A549 (cell line): ENCODE measurements around the gene XBP1. TPM values are rescaled to one million over a fixed set of nuclear protein-coding genes. Genes with fewer than 3 reads are reported as not detected.

ENCODE experiments used
- ATAC-seq, 2 experiments: fragments of 200-7000 bp in 1 of 2; fragments of >200 bp in 1 of 2; cut with Nextera tagmentation in 1 of 2; cut with Tn5 transposase in 1 of 2; 3 replicates each; pipeline versions ENCODE4 v1.8.0 to v1.9.1; 2018 to 2020; ENCODE audit warnings: mild to moderate bottlenecking in 1 of 2, moderate library complexity in 1 of 2
- CTCF ChIA-PET: fragments of 300-600 bp; sonication (Branson Sonifier 250); formaldehyde crosslinking; extraction: SDS; loops from one replicate; lab custom pipeline; 2021; ENCODE audit warnings: antibody characterized with exemption, inconsistent platforms; lab: Yijun Ruan, JAX
- POLR2A ChIA-PET: fragments of 350-600 bp; formaldehyde crosslinking; extraction: SDS; loops from one replicate; lab custom pipeline; 2021; ENCODE audit warnings: antibody characterized with exemption, inconsistent platforms; lab: Yijun Ruan, JAX
- DNase-seq, 2 experiments: peaks; one replicate each; pipeline versions ENCODE4 v3.0.0 to v3.0.0-alpha.2; 2011 to 2016; ENCODE audit warnings: low read depth in 1 of 2, low spot score in 1 of 2
- FAIRE-seq: peaks from 2 replicates; lab custom pipeline; 2011; peaks lifted over from hg19 to GRCh38; lab: Jason Lieb, UNC
- H3K27ac ChIP-seq, 2 experiments: fragments of >200 bp; sonication (Bioruptor Twin); formaldehyde crosslinking; 3 replicates each; pipeline ENCODE4 v1.5.1; 2016 to 2017
- H3K4me1 ChIP-seq: fragments of >200 bp; sonication (Bioruptor Twin); formaldehyde crosslinking; 3 replicates; pipeline ENCODE4 v1.6.1; 2016
- H3K4me2 ChIP-seq: fragments of >200 bp; sonication (Bioruptor Twin); formaldehyde crosslinking; 3 replicates; pipeline ENCODE4 v1.6.1; 2016
- H3K4me3 ChIP-seq: fragments of >200 bp; sonication (Bioruptor Twin); formaldehyde crosslinking; 3 replicates; pipeline ENCODE4 v1.5.1; 2016
- H3K9me3 ChIP-seq: fragments of >200 bp; sonication (Bioruptor Twin); formaldehyde crosslinking; 3 replicates; pipeline ENCODE4 v1.6.1; 2016
- CHD2 ChIP-seq: fragments of 150-350 bp; IDR thresholded peaks from 2 replicates; pipeline ENCODE4 v1.6.1; 2014; ENCODE audit warnings: low read length; ENCODE audit not compliant: partially characterized antibody
- EHF ChIP-seq: fragments of 250-450 bp; sonication (Bioruptor Pico); IDR thresholded peaks from 2 replicates; pipeline ENCODE4 v1.5.0; 2020; ENCODE audit warnings: mild to moderate bottlenecking
- EHMT2 ChIP-seq: fragments of 200-600 bp; sonication (generic); IDR thresholded peaks from 2 replicates; pipeline ENCODE4 v1.6.1; 2016; ENCODE audit warnings: antibody characterized with exemption, low read depth, mild to moderate bottlenecking, moderate library complexity
- EP300 ChIP-seq, 2 experiments: fragments of >200 bp; sonication (Bioruptor Twin); formaldehyde crosslinking; IDR thresholded peaks; 2 replicates in 1 of 2; 3 replicates in 1 of 2; pipeline ENCODE4 v1.6.1; 2016 to 2017
- FOSL2 ChIP-seq, 2 experiments: fragments of 450-650 bp in 1 of 2; fragments of >200 bp in 1 of 2; sonication (Bioruptor Twin) in 1 of 2; formaldehyde crosslinking; IDR thresholded peaks; 2 replicates each; pipeline versions ENCODE4 v1.5.0 to v1.6.1; 2016 to 2020; ENCODE audit warnings: mild to moderate bottlenecking in 1 of 2, moderate library complexity in 1 of 2
- GATA3 ChIP-seq: IDR thresholded peaks from 2 replicates; pipeline ENCODE4 v1.6.1; 2012; ENCODE audit warnings: borderline replicate concordance
- HOXA7 ChIP-seq: fragments of 250-450 bp; sonication (Bioruptor Pico); IDR thresholded peaks from 2 replicates; pipeline ENCODE4 v1.5.0; 2020; ENCODE audit warnings: mild to moderate bottlenecking, moderate library complexity
- JUNB ChIP-seq: fragments of >200 bp; sonication (Bioruptor Twin); formaldehyde crosslinking; IDR thresholded peaks from 2 replicates; pipeline ENCODE4 v1.6.1; 2016
- KDM5A ChIP-seq: fragments of 200-600 bp; sonication (generic); IDR thresholded peaks from 2 replicates; pipeline ENCODE4 v1.6.1; 2016; ENCODE audit warnings: antibody characterized with exemption, mild to moderate bottlenecking
- MAZ ChIP-seq: fragments of 150-350 bp; IDR thresholded peaks from 2 replicates; pipeline ENCODE4 v1.6.1; 2014; ENCODE audit warnings: antibody characterized with exemption, low read depth, low read length, borderline replicate concordance
- NPAS2 ChIP-seq: fragments of 250-450 bp; sonication (Bioruptor Pico); IDR thresholded peaks from 2 replicates; pipeline ENCODE4 v1.8.0; 2022; ENCODE audit warnings: mild to moderate bottlenecking, moderate library complexity, borderline replicate concordance
- NR3C1 ChIP-seq: fragments of >200 bp; sonication (Bioruptor Twin); formaldehyde crosslinking; IDR thresholded peaks from 3 replicates; pipeline ENCODE4 v1.6.1; 2017
- PHF8 ChIP-seq: fragments of 200-600 bp; sonication (generic); IDR thresholded peaks from 2 replicates; pipeline ENCODE4 v1.6.1; 2016; ENCODE audit warnings: low read depth, mild to moderate bottlenecking, antibody characterized with exemption, moderate library complexity, borderline replicate concordance
- RAD21 ChIP-seq, 2 experiments: fragments of >200 bp in 1 of 2; sonication (Bioruptor Twin) in 1 of 2; formaldehyde crosslinking in 1 of 2; IDR thresholded peaks in 1 of 2; conservative IDR thresholded peaks in 1 of 2; 2 replicates in 1 of 2; 3 replicates in 1 of 2; pipeline ENCODE4 v1.6.1; 2012 to 2018; ENCODE audit warnings: inconsistent platforms in 1 of 2
- RARB ChIP-seq: fragments of 250-450 bp; sonication (Bioruptor Pico); IDR thresholded peaks from 2 replicates; pipeline ENCODE4 v1.8.0; 2021; ENCODE audit warnings: mild to moderate bottlenecking, moderate library complexity
- RCOR1 ChIP-seq: fragments of 150-350 bp; IDR thresholded peaks from 2 replicates; pipeline ENCODE4 v1.6.1; 2014; ENCODE audit warnings: antibody characterized with exemption, low read length, low read depth
- ZC3H11A ChIP-seq: fragments of 450-650 bp; IDR thresholded peaks from 2 replicates; pipeline ENCODE4 v1.6.1; 2014; ENCODE audit warnings: antibody characterized with exemption, mild to moderate bottlenecking
- ZFP36 ChIP-seq: fragments of 450-650 bp; IDR thresholded peaks from 2 replicates; pipeline ENCODE4 v1.6.1; 2014; ENCODE audit warnings: borderline replicate concordance; ENCODE audit not compliant: partially characterized antibody
- ZNF302 ChIP-seq: fragments of 250-450 bp; sonication (Bioruptor Pico); IDR thresholded peaks from 2 replicates; pipeline ENCODE4 v1.9.0; 2021; ENCODE audit warnings: inconsistent platforms, mild to moderate bottlenecking, moderate library complexity
- WGBS: methylation state at CpG from one replicate; pipeline ENCODE4 v1.1.6; 2017; ENCODE audit errors: missing lambda C conversion rate; 5-methylcytosine and 5-hydroxymethylcytosine counted together
- polyA plus RNA-seq, 4 experiments: library from polyadenylated mRNA; depleted of rRNA in 3 of 4; stranded (reverse); fragments of >200 nt; fragmentation: RNase III in 1 of 4; extraction: RNeasy Plus Mini Kit Qiagen cat#74134 plus additional on column Dnase treatment in 1 of 4; gene quantifications; 2 replicates in 3 of 4; 3 replicates in 1 of 4; pipeline ENCODE4 v1.2.3, GENCODE V29; 2011 to 2017
- TF ChIP-seq, protein P1 (sequence below): fragments of >200 bp; sonication (Bioruptor Twin); formaldehyde crosslinking; IDR thresholded peaks from 2 replicates; pipeline ENCODE4 v1.6.1; 2016
- TF ChIP-seq, protein P2 (sequence below): fragments of >200 bp; sonication (Bioruptor Twin); formaldehyde crosslinking; IDR thresholded peaks from 3 replicates; pipeline ENCODE4 v1.6.1; 2016

XBP1 gene
- polyA plus RNA-seq, 2 of the 4 experiments (the other 2 are of a cell fraction): 34.1 to 172 TPM

- no peak for TF ChIP-seq EP300 (IDR thresholded peaks at IDR 0.05)
- TF ChIP-seq EHMT2: no peak
Measured at GRCh38 chr22:28837640-28838039, 37.3 kb upstream of the XBP1 start (continued).

- ChIA-PET CTCF (interaction anchor here (1.1 to 3.4 kb wide), 2 partner anchors 20 to 235 kb away, joined by 3 to 12 read pairs; no protein-coding TSS in a partner anchor), POLR2A (no interaction called here)
- 74% methylated on average over 5 of the region's 11 CpGs for WGBS
- no peak overlapping the region for H3K4me2 ChIP-seq
- FAIRE-seq: no peak
- no peaks in the 10 kb centered on the region for H3K4me1 ChIP-seq
- H3K27ac ChIP-seq: no peak overlapping the region
- H3K4me3 ChIP-seq: no peak overlapping the region
- no peaks in the 10 kb centered on the region for H3K9me3 ChIP-seq
- no peak for DNase-seq
- no peak for ATAC-seq
- no peak for TF ChIP-seq NPAS2 (CRISPR knock-in tag)
- TF ChIP-seq, protein P1, sequence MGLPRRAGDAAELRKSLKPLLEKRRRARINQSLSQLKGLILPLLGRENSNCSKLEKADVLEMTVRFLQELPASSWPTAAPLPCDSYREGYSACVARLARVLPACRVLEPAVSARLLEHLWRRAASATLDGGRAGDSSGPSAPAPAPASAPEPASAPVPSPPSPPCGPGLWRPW: no peak
- no peak for TF ChIP-seq HOXA7
Measured at GRCh38 chr22:28835630-28836189, 35.3 kb upstream of the XBP1 start.

GRCh38 chr22:28833276-28833923 lies 33.0 kb upstream of the XBP1 start:
- H3K9me3 ChIP-seq: no peaks in the 10 kb centered on the region
- H3K27ac ChIP-seq: no peak overlapping the region
- TF ChIP-seq RAD21 (conservative IDR thresholded peaks at IDR 0.05 in 1 of 2, IDR thresholded peaks at IDR 0.05 in 1 of 2) (no peak), MAZ (no peak), EHF (CRISPR knock-in tag) (no peak), CHD2 (no peak), PHF8 (no peak), KDM5A (no peak), RARB (CRISPR knock-in tag) (no peak), EHMT2 (no peak), NPAS2 (CRISPR knock-in tag) (no peak), GATA3 (no peak), FOSL2 (IDR thresholded peaks at IDR 0.05) (no peak), FOSL2 (CRISPR knock-in tag; IDR thresholded peaks at IDR 0.05) (no peak), ZNF302 (CRISPR knock-in tag) (no peak), JUNB (no peak), RCOR1 (no peak), NR3C1 (no peak), ZC3H11A (no peak), ZFP36 (no peak)
- TF ChIP-seq, protein P1: no peak
- TF ChIP-seq, protein P2, sequence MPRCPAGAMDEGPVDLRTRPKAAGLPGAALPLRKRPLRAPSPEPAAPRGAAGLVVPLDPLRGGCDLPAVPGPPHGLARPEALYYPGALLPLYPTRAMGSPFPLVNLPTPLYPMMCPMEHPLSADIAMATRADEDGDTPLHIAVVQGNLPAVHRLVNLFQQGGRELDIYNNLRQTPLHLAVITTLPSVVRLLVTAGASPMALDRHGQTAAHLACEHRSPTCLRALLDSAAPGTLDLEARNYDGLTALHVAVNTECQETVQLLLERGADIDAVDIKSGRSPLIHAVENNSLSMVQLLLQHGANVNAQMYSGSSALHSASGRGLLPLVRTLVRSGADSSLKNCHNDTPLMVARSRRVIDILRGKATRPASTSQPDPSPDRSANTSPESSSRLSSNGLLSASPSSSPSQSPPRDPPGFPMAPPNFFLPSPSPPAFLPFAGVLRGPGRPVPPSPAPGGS: no peak
- CTCF ChIA-PET: interaction anchor here (0.6 to 1.8 kb wide), 4 partner anchors 10 to 944 kb away, joined by 3 to 7 read pairs (median 4); no protein-coding TSS in a partner anchor
- DNase-seq: no peak
- FAIRE-seq: no peak
- no peak for ATAC-seq
- H3K4me2 ChIP-seq: no peak overlapping the region
- POLR2A ChIA-PET: no interaction called here
- H3K4me1 ChIP-seq: no peaks in the 10 kb centered on the region
- H3K4me3 ChIP-seq: no peak overlapping the region
- WGBS: 76% methylated on average over 3 of the region's 3 CpGs
